ENCODE results near the gene OR10AG1. TPM values are rescaled to one million over a fixed set of nuclear protein-coding genes. Genes with fewer than 3 reads are reported as not detected.

The OR10AG1 gene
- total RNA-seq, 1 donor = not detected

DNA sequence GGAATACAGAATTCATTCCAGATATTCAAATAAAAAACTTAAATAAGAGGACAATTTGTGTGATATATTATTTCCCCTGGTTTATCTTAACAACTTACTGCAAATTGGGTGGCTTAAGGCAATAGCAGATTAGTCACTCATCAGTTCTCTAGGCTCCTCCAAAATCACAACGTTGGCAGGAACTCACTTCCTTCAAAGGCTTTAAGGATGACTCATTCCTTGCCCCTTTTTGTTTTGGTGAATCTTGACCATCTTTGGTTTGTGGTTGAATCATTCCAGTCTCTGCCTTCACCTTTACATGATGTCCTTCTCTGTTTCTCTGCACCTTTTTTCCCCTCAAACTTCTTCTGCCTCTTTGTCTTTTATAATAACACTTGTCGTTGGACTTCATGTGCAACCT is 3.4 kb downstream of the OR10AG1 start:
- no peak overlapping the region for H3K4me3 ChIP-seq (ENCODE audit: low read depth, low read length)
- no peak for DNase-seq (ENCODE audit: low read depth)
- TF ChIP-seq, protein P1, sequence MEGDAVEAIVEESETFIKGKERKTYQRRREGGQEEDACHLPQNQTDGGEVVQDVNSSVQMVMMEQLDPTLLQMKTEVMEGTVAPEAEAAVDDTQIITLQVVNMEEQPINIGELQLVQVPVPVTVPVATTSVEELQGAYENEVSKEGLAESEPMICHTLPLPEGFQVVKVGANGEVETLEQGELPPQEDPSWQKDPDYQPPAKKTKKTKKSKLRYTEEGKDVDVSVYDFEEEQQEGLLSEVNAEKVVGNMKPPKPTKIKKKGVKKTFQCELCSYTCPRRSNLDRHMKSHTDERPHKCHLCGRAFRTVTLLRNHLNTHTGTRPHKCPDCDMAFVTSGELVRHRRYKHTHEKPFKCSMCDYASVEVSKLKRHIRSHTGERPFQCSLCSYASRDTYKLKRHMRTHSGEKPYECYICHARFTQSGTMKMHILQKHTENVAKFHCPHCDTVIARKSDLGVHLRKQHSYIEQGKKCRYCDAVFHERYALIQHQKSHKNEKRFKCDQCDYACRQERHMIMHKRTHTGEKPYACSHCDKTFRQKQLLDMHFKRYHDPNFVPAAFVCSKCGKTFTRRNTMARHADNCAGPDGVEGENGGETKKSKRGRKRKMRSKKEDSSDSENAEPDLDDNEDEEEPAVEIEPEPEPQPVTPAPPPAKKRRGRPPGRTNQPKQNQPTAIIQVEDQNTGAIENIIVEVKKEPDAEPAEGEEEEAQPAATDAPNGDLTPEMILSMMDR (IDR thresholded peaks at IDR 0.05; ENCODE audit: insufficient read depth, low read length) = no peak

DNA sequence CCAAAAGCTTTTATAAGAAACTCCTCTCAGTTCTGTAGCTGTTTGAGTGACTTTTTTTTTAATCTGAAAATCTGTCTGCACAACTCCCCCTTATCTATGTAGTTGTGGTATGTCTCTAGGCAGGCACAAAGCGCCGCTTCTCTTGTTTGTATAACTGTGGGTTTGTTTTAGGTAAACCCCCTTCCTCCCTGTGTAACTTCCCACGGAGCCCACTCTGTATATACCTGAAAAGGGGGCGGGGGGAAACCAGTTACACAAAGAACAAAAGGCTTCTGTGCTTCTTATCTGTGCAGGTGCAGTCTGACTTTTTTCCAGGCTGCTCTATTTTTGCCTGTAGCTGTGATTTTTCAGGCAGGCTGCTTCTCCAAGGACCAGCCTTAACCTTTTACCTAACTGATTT is 13.2 kb downstream of the OR10AG1 start:
- H3K4me3 ChIP-seq (ENCODE audit: low read depth, low read length) = no peak overlapping the region
- TF ChIP-seq, protein P1 (IDR thresholded peaks at IDR 0.05; ENCODE audit: insufficient read depth, low read length) = no peak
- DNase-seq (ENCODE audit: low read depth) = no peak

DNA sequence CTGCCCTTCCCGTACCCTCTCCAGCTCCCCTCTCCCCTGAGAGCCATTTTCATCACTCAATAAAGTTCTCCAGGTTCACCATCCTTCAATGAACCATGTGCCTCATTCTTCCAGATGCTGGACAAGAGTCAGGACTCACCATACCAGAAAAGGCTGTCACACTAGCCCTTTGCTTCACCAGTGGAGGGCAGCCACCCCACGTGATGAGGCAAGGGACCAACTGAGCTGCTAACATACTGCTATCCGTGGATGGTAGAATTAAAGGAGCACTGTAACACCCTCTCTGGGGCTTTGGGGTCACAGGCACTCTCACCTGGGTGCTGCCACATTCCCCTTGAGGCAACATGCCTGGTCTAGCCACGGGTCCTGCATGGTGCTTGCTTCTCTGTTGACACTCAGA is 20.4 kb downstream of the OR10AG1 start:
- H3K4me3 ChIP-seq (ENCODE audit: low read depth, low read length) = no peak overlapping the region
- no peak for DNase-seq (ENCODE audit: low read depth)
- TF ChIP-seq, protein P1 (IDR thresholded peaks at IDR 0.05; ENCODE audit: insufficient read depth, low read length) = no peak

DNA sequence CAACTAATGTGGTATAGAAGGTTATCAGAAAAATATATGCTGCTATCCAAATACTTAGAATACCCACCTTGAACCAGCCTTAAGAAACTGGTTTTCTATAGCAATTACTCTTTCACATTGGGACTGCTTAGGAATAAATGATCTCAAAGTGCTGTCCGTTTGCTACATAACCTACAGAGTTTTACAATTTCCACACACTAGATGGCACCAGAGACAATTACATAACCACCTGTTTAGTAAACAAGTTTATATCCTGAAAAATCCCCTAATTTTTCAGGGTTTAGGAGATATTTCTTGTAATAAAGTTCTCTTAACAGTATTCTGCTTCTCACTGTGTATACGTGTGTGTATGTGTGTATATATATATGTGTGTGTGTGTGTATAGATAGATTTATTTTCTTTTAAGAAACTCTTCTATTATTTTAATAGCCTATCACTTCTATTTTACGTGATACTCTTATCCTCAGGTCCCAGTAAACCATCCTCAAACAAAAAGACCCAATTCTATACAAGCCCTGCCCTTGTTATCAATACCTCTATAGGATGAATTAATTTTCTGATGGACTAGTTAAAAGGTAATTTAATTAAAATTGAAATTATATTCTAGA is 26.9 kb downstream of the OR10AG1 start:
- H3K4me3 ChIP-seq (ENCODE audit: low read depth, low read length) = no peak overlapping the region
- TF ChIP-seq, protein P1 (IDR thresholded peaks at IDR 0.05; ENCODE audit: insufficient read depth, low read length) = no peak
- peak; percentile 21 for DNase-seq (ENCODE audit: low read depth)

DNA sequence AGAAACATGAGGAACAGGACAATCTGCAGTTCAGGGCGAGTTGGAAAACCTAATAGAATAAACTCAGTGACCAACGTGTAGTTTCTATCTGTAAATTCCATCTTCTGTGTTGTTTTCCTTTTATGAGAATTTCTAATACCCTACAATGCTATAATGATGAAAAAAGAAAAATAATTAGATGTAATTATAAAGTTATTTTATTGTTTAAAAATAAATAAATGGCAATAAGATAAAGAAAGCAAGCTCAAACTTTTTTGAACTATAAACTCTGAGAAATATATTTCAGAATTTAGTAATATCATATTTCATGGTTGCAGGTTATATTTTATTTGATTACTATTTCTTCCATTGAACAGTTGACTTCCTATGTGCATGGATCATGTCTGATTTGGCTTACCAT is 33.4 kb downstream of the OR10AG1 start, which contains the start of gene OR5I1:
OR5I1 (minus strand) TSS at position 101 of the 400 bp plus-strand sequence; CDS start at position 101, 0 bp downstream.
- no peak within 1 kb of the TSS for H3K4me3 ChIP-seq (ENCODE audit: low read depth, low read length)
- DNase-seq (ENCODE audit: low read depth) = no peak
- TF ChIP-seq, protein P1 (IDR thresholded peaks at IDR 0.05; ENCODE audit: insufficient read depth, low read length) = no peak

DNA sequence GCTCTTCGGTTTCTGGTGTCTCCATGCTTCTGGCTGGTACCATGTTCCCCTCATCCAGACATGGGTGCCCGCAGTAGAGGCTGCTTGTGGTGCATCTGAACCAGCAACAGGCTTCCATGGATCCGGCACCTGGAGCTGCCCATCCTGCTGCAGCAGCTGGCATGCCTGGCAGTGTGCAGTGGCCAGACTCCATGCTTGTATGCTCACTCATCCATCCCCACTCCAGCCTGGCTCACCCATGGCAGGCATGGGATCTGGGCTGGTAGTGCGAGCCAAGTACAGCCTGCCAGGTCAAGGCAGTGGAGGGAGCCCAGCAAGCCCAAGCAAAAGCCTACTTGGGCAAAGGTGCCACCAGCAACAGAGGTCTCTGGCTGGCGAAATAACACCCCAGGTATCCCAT is 49.2 kb downstream of the OR10AG1 start:
- TF ChIP-seq, protein P1 (IDR thresholded peaks at IDR 0.05; ENCODE audit: insufficient read depth, low read length) = no peak
- DNase-seq (ENCODE audit: low read depth) = no peak
- H3K4me3 ChIP-seq (ENCODE audit: low read depth, low read length) = no peak overlapping the region

Other genes with a start within 250 kb of the OR10AG1 start
- gene OR5D13, start 196.5 kb downstream of the OR10AG1 start, total RNA-seq (ENCODE audit: low replicate concordance) = not detected in 2 replicates
- not detected in 2 replicates for gene OR5D14, start 174.4 kb downstream of the OR10AG1 start, total RNA-seq (ENCODE audit: low replicate concordance)
- gene OR5L1, start 158.6 kb downstream of the OR10AG1 start, total RNA-seq (ENCODE audit: low replicate concordance) = not detected in 2 replicates
- not detected in 2 replicates for gene OR5D18, start 150.3 kb downstream of the OR10AG1 start, total RNA-seq (ENCODE audit: low replicate concordance)
- not detected in 2 replicates for gene OR5L2, start 142.7 kb downstream of the OR10AG1 start, total RNA-seq (ENCODE audit: low replicate concordance)
- not detected in 2 replicates for gene OR5D16, start 131.2 kb downstream of the OR10AG1 start, total RNA-seq (ENCODE audit: low replicate concordance)
- not detected in 2 replicates for gene TRIM51, start 86.6 kb downstream of the OR10AG1 start, total RNA-seq (ENCODE audit: low replicate concordance)
- gene OR5W2, start 55.4 kb downstream of the OR10AG1 start, total RNA-seq (ENCODE audit: low replicate concordance) = not detected in 2 replicates
- not detected in 2 replicates for gene OR5I1, start 33.5 kb downstream of the OR10AG1 start, total RNA-seq (ENCODE audit: low replicate concordance)
- gene OR5F1, start 24.7 kb upstream of the OR10AG1 start, total RNA-seq (ENCODE audit: low replicate concordance) = not detected in 2 replicates
- gene OR5AS1, start 57.7 kb upstream of the OR10AG1 start, total RNA-seq (ENCODE audit: low replicate concordance) = not detected in 2 replicates
- not detected in 2 replicates for gene OR8I2, start 123.4 kb upstream of the OR10AG1 start, total RNA-seq (ENCODE audit: low replicate concordance)
- not detected in 2 replicates for gene OR8H2, start 133.7 kb upstream of the OR10AG1 start, total RNA-seq (ENCODE audit: low replicate concordance)
- gene OR8H3, start 152.4 kb upstream of the OR10AG1 start, total RNA-seq (ENCODE audit: low replicate concordance) = not detected in 2 replicates
- not detected in 2 replicates for gene OR8J3, start 170.3 kb upstream of the OR10AG1 start, total RNA-seq (ENCODE audit: low replicate concordance)
- gene OR8K5, start 190.4 kb upstream of the OR10AG1 start, total RNA-seq (ENCODE audit: low replicate concordance) = not detected in 2 replicates
- not detected in 2 replicates for gene OR5J2, start 206.7 kb upstream of the OR10AG1 start, total RNA-seq (ENCODE audit: low replicate concordance)